Frontal cortex (tissue), 4 donors: Measurements from ENCODE around the gene PLEKHG2. TPM values are rescaled to one million over a fixed set of nuclear protein-coding genes. Genes with fewer than 3 reads are reported as not detected.
A peak's percentile ranks its signal among the peaks of the same experiment; 100 is the strongest.
"Not testable (repeated sequence)": the region's sequence is repeated elsewhere in the genome, so short reads cannot be mapped to it uniquely, and the experiment has no call there.

Source experiments
- DNase-seq, 2 donors: peaks; one replicate each; pipeline ENCODE4 v3.0.0; 2012; ENCODE audit warnings: low spot score in 2 of 2
- FAIRE-seq: peaks from 2 replicates; lab custom pipeline; 2012; peaks lifted over from hg19 to GRCh38; lab: Jason Lieb, UNC
- total RNA-seq: library from RNA; depleted of rRNA; stranded (reverse); fragments of >200 nt; gene quantifications from one replicate; pipeline ENCODE4 v1.2.3, GENCODE V29; 2014
- donor health status: control.
- donor health status: control.
- donor health status: control.

The PLEKHG2 gene
- total RNA-seq, 1 donor from 2014 or later = 17.5 TPM

GRCh38 chr19:39436350-39436716, 23.9 kb downstream of the PLEKHG2 start:
- FAIRE-seq (no peak), DNase-seq (no peak)

- DNase-seq (no peak), FAIRE-seq (no peak)
Observed at GRCh38 chr19:39438270-39438934, 25.9 kb downstream of the PLEKHG2 start.

- DNase-seq (no peak), FAIRE-seq (no peak)
Observed at GRCh38 chr19:39444598-39445195, 32.2 kb downstream of the PLEKHG2 start.

- FAIRE-seq = no peak
Observed at GRCh38 chr19:39445196-39446111, 33.0 kb downstream of the PLEKHG2 start, which contains the start of gene SUPT5H. Gene SUPT5H (plus strand): TSS chr19:39445582. CDS start chr19:39445891, 309 bp downstream.

GRCh38 chr19:39446365-39447084, 34.1 kb downstream of the PLEKHG2 start:
- DNase-seq (no peak), FAIRE-seq (no peak)

More at GRCh38 chr19:39445196-39446111, 33.0 kb downstream of the PLEKHG2 start, which contains the start of gene SUPT5H:
- peak; percentile 81 to 98 for DNase-seq

- FAIRE-seq (no peak), DNase-seq (no peak)
Observed at GRCh38 chr19:39448271-39448670, 35.8 kb downstream of the PLEKHG2 start.

- no peak for FAIRE-seq
- no peak for DNase-seq
Observed at GRCh38 chr19:39449116-39449797, 36.8 kb downstream of the PLEKHG2 start.

- not testable (repeated sequence) for DNase-seq
Observed at GRCh38 chr19:39451257-39451656, 38.8 kb downstream of the PLEKHG2 start.

GRCh38 chr19:39463403-39463802, 50.9 kb downstream of the PLEKHG2 start:
- DNase-seq (no peak), FAIRE-seq (no peak)

More at GRCh38 chr19:39451257-39451656, 38.8 kb downstream of the PLEKHG2 start:
- not testable (repeated sequence) for FAIRE-seq

- FAIRE-seq (no peak), DNase-seq (no peak)
Observed at GRCh38 chr19:39465956-39466747, 53.7 kb downstream of the PLEKHG2 start.

- no peak for DNase-seq
- FAIRE-seq = no peak
Observed at GRCh38 chr19:39467941-39468340, 55.5 kb downstream of the PLEKHG2 start.

GRCh38 chr19:39469036-39469435, 56.6 kb downstream of the PLEKHG2 start:
- no peak for FAIRE-seq
- no peak for DNase-seq

- no peak for FAIRE-seq
- no peak for DNase-seq
Observed at GRCh38 chr19:39469567-39469966, 57.1 kb downstream of the PLEKHG2 start.

GRCh38 chr19:39470724-39471339, 58.4 kb downstream of the PLEKHG2 start:
- no peak for FAIRE-seq
- no peak for DNase-seq

- DNase-seq = no peak
- no peak for FAIRE-seq
Observed at GRCh38 chr19:39471756-39472536, 59.5 kb downstream of the PLEKHG2 start.

- FAIRE-seq (no peak), DNase-seq (no peak)
Observed at GRCh38 chr19:39472746-39473442, 60.4 kb downstream of the PLEKHG2 start.
